Measurements from ENCODE around the gene TRIM23.

DNA sequence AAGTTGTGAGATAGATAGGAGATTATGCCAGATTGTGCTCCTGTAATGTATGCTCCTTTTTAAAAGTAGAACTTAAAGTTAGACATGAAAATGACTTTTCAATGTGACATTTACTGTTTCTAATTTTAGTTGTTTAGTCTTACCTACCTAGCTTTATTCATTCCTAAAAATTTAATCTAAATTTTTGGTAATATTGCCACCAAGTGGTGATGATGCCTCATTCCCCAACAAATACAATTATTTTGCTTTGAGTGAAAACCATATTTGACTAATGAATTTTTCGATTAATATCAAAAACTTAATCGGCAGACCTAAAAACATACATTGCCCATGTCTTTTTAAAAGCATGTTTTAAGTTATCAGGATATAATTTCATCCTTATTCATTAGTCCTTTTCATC, 35.4 kb downstream of the TRIM23 start:
- TF ChIP-seq, protein P1, sequence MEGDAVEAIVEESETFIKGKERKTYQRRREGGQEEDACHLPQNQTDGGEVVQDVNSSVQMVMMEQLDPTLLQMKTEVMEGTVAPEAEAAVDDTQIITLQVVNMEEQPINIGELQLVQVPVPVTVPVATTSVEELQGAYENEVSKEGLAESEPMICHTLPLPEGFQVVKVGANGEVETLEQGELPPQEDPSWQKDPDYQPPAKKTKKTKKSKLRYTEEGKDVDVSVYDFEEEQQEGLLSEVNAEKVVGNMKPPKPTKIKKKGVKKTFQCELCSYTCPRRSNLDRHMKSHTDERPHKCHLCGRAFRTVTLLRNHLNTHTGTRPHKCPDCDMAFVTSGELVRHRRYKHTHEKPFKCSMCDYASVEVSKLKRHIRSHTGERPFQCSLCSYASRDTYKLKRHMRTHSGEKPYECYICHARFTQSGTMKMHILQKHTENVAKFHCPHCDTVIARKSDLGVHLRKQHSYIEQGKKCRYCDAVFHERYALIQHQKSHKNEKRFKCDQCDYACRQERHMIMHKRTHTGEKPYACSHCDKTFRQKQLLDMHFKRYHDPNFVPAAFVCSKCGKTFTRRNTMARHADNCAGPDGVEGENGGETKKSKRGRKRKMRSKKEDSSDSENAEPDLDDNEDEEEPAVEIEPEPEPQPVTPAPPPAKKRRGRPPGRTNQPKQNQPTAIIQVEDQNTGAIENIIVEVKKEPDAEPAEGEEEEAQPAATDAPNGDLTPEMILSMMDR (IDR thresholded peaks at IDR 0.05), result no peak
- TF ChIP-seq EZH2 (IDR thresholded peaks at IDR 0.05; ENCODE audit: borderline replicate concordance, insufficient read depth, low read depth, low read length, poor library complexity, severe bottlenecking), result no peak

Measured in B cell (primary cell).